HEK293 (cell line): ENCODE data around the gene MUCL3.

Experiments used
- CTCF ChIA-PET: fragments of 350-600 bp; formaldehyde crosslinking; extraction: SDS; loops from one replicate; lab custom pipeline; 2021; ENCODE audit warnings: antibody characterized with exemption; lab: Yijun Ruan, JAX
- POLR2A ChIA-PET: fragments of 300-600 bp; formaldehyde crosslinking; extraction: SDS; loops from one replicate; lab custom pipeline; 2020; ENCODE audit warnings: antibody characterized with exemption, inconsistent platforms; lab: Yijun Ruan, JAX
- H3K27ac ChIP-seq: fragments of 200-500 bp; sonication (Bioruptor generic); 2 replicates; pipeline ENCODE4 v1.5.1; 2014; ENCODE audit warnings: low read depth, low read length, control low read depth, inconsistent platforms; ENCODE audit errors: extremely low read depth
- H3K36me3 ChIP-seq, 2 experiments: fragments of 200-500 bp in 1 of 2; sonication (Bioruptor generic) in 1 of 2; 1 replicate in 1 of 2; 2 replicates in 1 of 2; pipeline ENCODE4 v1.5.1; 2014 to 2017; ENCODE audit warnings: inconsistent platforms in 2 of 2, low read length in 2 of 2; ENCODE audit not compliant: control insufficient read depth in 2 of 2, insufficient read depth in 1 of 2
- H3K4me1 ChIP-seq: fragments of 200-500 bp; sonication (Bioruptor generic); 2 replicates; pipeline ENCODE4 v1.5.1; 2014; ENCODE audit warnings: mild to moderate bottlenecking, low read length, inconsistent platforms; ENCODE audit not compliant: control insufficient read depth, insufficient read depth
- H3K4me3 ChIP-seq: 2 replicates; pipeline ENCODE4 v1.5.1; 2011; ENCODE audit warnings: low read depth, mild to moderate bottlenecking, control low read depth, low read length, moderate library complexity
- H3K9me3 ChIP-seq: fragments of 200-500 bp; sonication (Bioruptor generic); 2 replicates; pipeline ENCODE4 v1.5.1; 2014; ENCODE audit warnings: low read depth, low read length, inconsistent platforms; ENCODE audit not compliant: control insufficient read depth, insufficient read depth
- BCL11B ChIP-seq: fragments of 450-650 bp; formaldehyde crosslinking; IDR thresholded peaks from 2 replicates; pipeline ENCODE4 v1.5.1; 2016; ENCODE audit warnings: low read depth, missing biosample characterization, missing genetic modification characterization
- KLF1 ChIP-seq: fragments of 450-650 bp; formaldehyde crosslinking; IDR thresholded peaks from 2 replicates; pipeline ENCODE4 v1.5.1; 2016; ENCODE audit warnings: missing biosample characterization, missing genetic modification characterization
- KLF10 ChIP-seq: fragments of 450-650 bp; IDR thresholded peaks from 2 replicates; pipeline ENCODE4 v1.5.1; 2018; ENCODE audit warnings: missing biosample characterization, mild to moderate bottlenecking, missing genetic modification characterization
- KLF8 ChIP-seq: fragments of 450-650 bp; formaldehyde crosslinking; IDR thresholded peaks from 2 replicates; pipeline ENCODE4 v1.5.1; 2016; ENCODE audit warnings: missing biosample characterization, missing genetic modification characterization
- OVOL3 ChIP-seq: fragments of 450-650 bp; formaldehyde crosslinking; IDR thresholded peaks from 2 replicates; pipeline ENCODE4 v1.5.1; 2016; ENCODE audit warnings: missing biosample characterization, missing genetic modification characterization
- SALL2 ChIP-seq: fragments of 450-650 bp; formaldehyde crosslinking; IDR thresholded peaks from 2 replicates; pipeline ENCODE4 v1.5.0; 2017; ENCODE audit warnings: missing biosample characterization, mild to moderate bottlenecking, missing genetic modification characterization, borderline replicate concordance
- SETDB1 ChIP-seq: IDR thresholded peaks from one replicate; pipeline ENCODE4 v1.6.1; 2017; ENCODE audit warnings: mild to moderate bottlenecking, low read length, moderate library complexity, mixed read lengths; ENCODE audit not compliant: insufficient read length
- WT1 ChIP-seq: fragments of 450-650 bp; formaldehyde crosslinking; IDR thresholded peaks from 2 replicates; pipeline ENCODE4 v1.5.1; 2016; ENCODE audit warnings: missing biosample characterization, missing genetic modification characterization
- ZBTB17 ChIP-seq: fragments of 450-650 bp; formaldehyde crosslinking; IDR thresholded peaks from 2 replicates; pipeline ENCODE4 v1.5.1; 2016; ENCODE audit warnings: missing biosample characterization, missing genetic modification characterization
- ZFP3 ChIP-seq: fragments of 450-650 bp; formaldehyde crosslinking; IDR thresholded peaks from 2 replicates; pipeline ENCODE4 v1.5.1; 2016; ENCODE audit warnings: low read depth, missing biosample characterization, missing genetic modification characterization
- ZNF248 ChIP-seq: fragments of 450-650 bp; formaldehyde crosslinking; IDR thresholded peaks from 2 replicates; pipeline ENCODE4 v1.5.1; 2017; ENCODE audit warnings: missing biosample characterization, missing genetic modification characterization
- ZNF292 ChIP-seq: fragments of 450-650 bp; formaldehyde crosslinking; IDR thresholded peaks from 2 replicates; pipeline ENCODE4 v1.5.1; 2016; ENCODE audit warnings: low read depth, missing biosample characterization, missing genetic modification characterization, borderline replicate concordance
- ZNF350 ChIP-seq: fragments of 450-650 bp; formaldehyde crosslinking; IDR thresholded peaks from 2 replicates; pipeline ENCODE4 v1.5.0; 2017; ENCODE audit warnings: missing biosample characterization, mild to moderate bottlenecking, missing genetic modification characterization
- ZNF426 ChIP-seq: fragments of 450-650 bp; formaldehyde crosslinking; IDR thresholded peaks from 2 replicates; pipeline ENCODE4 v1.5.1; 2017; ENCODE audit warnings: missing biosample characterization, missing genetic modification characterization, mild to moderate bottlenecking, inconsistent platforms, moderate library complexity
- ZNF501 ChIP-seq: fragments of 450-650 bp; formaldehyde crosslinking; IDR thresholded peaks from 2 replicates; pipeline ENCODE4 v1.5.1; 2016; ENCODE audit warnings: missing biosample characterization, missing genetic modification characterization
- ZNF544 ChIP-seq: fragments of 450-650 bp; formaldehyde crosslinking; IDR thresholded peaks from 2 replicates; pipeline ENCODE4 v1.5.0; 2017; ENCODE audit warnings: missing biosample characterization, missing genetic modification characterization
- ZNF558 ChIP-seq: fragments of 450-650 bp; formaldehyde crosslinking; IDR thresholded peaks from 2 replicates; pipeline ENCODE4 v1.5.1; 2016; ENCODE audit warnings: missing biosample characterization, missing genetic modification characterization
- ZNF560 ChIP-seq: fragments of 450-650 bp; formaldehyde crosslinking; IDR thresholded peaks from 2 replicates; pipeline ENCODE4 v1.5.1; 2017; ENCODE audit warnings: missing biosample characterization, missing genetic modification characterization, borderline replicate concordance
- ZNF707 ChIP-seq: fragments of 450-650 bp; formaldehyde crosslinking; IDR thresholded peaks from 2 replicates; pipeline ENCODE4 v1.5.1; 2016; ENCODE audit warnings: missing biosample characterization, missing genetic modification characterization
- ZNF777 ChIP-seq: fragments of 450-650 bp; formaldehyde crosslinking; IDR thresholded peaks from 2 replicates; pipeline ENCODE4 v1.5.1; 2017; ENCODE audit warnings: missing biosample characterization, missing genetic modification characterization, borderline replicate concordance
- TF ChIP-seq, protein P1 (sequence below): fragments of 450-650 bp; formaldehyde crosslinking; IDR thresholded peaks from 2 replicates; pipeline ENCODE4 v1.5.1; 2016; ENCODE audit warnings: missing biosample characterization, missing genetic modification characterization
- TF ChIP-seq, protein P2 (sequence below): fragments of 450-650 bp; IDR thresholded peaks from 2 replicates; pipeline ENCODE4 v1.5.1; 2018; ENCODE audit warnings: missing biosample characterization, mild to moderate bottlenecking, missing genetic modification characterization
- TF ChIP-seq, protein P3 (sequence below): fragments of 450-650 bp; formaldehyde crosslinking; IDR thresholded peaks from 2 replicates; pipeline ENCODE4 v1.5.1; 2016; ENCODE audit warnings: missing biosample characterization, missing genetic modification characterization
- TF ChIP-seq, protein P4 (sequence below): fragments of 450-650 bp; formaldehyde crosslinking; IDR thresholded peaks from 2 replicates; pipeline ENCODE4 v1.5.1; 2016; ENCODE audit warnings: missing biosample characterization, missing genetic modification characterization

Gene MUCL3

DNA sequence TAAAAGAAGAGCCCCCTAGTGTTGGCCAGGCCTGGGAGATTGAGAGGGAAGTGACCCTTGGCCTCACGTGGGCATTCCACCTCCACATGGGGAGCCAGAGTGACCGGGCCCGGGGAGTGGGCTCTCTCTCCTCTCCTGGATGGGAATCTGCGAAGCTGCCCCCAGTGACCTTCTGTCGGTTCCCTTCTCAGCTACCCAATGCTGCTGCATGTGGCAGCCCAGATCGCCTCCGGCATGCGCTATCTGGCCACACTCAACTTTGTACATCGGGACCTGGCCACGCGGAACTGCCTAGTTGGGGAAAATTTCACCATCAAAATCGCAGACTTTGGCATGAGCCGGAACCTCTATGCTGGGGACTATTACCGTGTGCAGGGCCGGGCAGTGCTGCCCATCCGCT is 42.9 kb upstream of the MUCL3 start:
- H3K27ac ChIP-seq: no peak overlapping the region
- H3K9me3 ChIP-seq: no peaks in the 10 kb centered on the region
- CTCF ChIA-PET: interaction anchor here (0.6 to 0.7 kb wide), 2 partner anchors 87 to 585 kb away, joined by 3 read pairs; no protein-coding TSS in a partner anchor
- POLR2A ChIA-PET: no interaction called here
- TF ChIP-seq ZNF426: no peak
- no peak for TF ChIP-seq BCL11B
- no peak for TF ChIP-seq ZNF558
- TF ChIP-seq ZNF707 (tag by site-specific recombination): no peak
- no peak for TF ChIP-seq ZNF292 (tag by site-specific recombination)
- no peak for TF ChIP-seq ZNF350 (tag by site-specific recombination)
- no peak for TF ChIP-seq ZNF501
- H3K36me3 ChIP-seq: peaks cover 22 to 67% of the 10 kb centered on the region in 2 experiments
- no peaks in the 10 kb centered on the region for H3K4me1 ChIP-seq
- no peak overlapping the region for H3K4me3 ChIP-seq

DNA sequence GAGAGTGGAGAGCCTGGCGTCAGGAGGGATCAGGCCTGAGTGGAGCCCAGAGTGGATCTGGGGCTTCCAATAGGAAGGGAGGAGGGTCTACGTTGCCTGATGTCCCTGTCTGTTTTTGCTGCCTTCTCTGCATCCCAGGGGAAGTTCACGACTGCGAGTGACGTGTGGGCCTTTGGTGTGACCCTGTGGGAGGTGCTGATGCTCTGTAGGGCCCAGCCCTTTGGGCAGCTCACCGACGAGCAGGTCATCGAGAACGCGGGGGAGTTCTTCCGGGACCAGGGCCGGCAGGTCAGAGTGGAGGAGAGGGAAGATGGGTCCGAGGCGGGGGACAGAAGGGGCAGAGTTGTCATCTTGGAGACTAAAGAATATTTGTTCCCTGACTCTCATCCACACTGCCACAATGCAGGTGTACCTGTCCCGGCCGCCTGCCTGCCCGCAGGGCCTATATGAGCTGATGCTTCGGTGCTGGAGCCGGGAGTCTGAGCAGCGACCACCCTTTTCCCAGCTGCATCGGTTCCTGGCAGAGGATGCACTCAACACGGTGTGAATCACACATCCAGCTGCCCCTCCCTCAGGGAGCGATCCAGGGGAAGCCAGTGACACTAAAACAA is 41.9 kb upstream of the MUCL3 start:
- no peaks in the 10 kb centered on the region for H3K9me3 ChIP-seq
- H3K36me3 ChIP-seq: peaks cover 22 to 58% of the 10 kb centered on the region in 2 experiments
- TF ChIP-seq ZBTB17 (tag by site-specific recombination): peak; percentile 70
- no peak for TF ChIP-seq ZNF248
- H3K4me3 ChIP-seq: no peak overlapping the region
- ChIA-PET POLR2A (interaction anchor here (1.1 kb wide), 1 partner anchor 10 kb away, joined by 3 read pairs; no protein-coding TSS in a partner anchor), CTCF (interaction anchor here (0.7 to 1.4 kb wide), 3 partner anchors 15 to 218 kb away, joined by 3 read pairs; partner anchors contain the start of gene VARS2)
- no peaks in the 10 kb centered on the region for H3K4me1 ChIP-seq
- no peak overlapping the region for H3K27ac ChIP-seq

DNA sequence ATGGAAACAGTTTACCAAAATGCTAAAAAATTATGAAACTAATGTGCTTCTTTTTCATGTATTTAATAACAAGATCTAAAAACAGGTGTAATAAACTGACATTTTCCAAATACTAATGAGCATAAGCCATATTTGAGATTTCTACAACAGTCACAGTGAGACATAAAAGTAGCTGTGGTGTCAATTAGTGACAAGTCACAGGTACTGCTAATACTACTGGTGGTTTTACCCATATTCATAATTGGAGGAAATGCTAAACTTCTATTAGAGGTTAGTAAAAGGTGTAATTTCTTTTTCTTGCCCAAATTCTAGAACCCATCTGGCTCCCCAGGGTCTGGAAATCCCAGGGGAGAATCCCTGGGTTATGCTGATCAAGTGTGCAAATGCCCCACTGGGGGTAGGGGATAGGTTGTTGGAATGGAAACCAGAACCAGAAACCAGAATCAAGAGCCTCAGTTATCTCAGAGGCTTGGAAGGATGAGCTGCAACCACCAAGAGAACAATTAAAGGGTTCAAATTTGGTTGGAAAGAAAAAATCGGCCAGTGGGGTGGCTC is 39.8 kb upstream of the MUCL3 start:
- TF ChIP-seq KLF10 (tag by site-specific recombination) (no peak), ZFP3 (tag by site-specific recombination) (no peak), ZNF544 (tag by site-specific recombination) (no peak), OVOL3 (tag by site-specific recombination) (no peak), ZNF777 (no peak), SALL2 (no peak), SETDB1 (no peak), WT1 (tag by site-specific recombination) (no peak), ZNF292 (tag by site-specific recombination) (no peak), ZNF560 (tag by site-specific recombination) (no peak), KLF8 (tag by site-specific recombination) (no peak), KLF1 (tag by site-specific recombination) (no peak)
- TF ChIP-seq, protein P1, sequence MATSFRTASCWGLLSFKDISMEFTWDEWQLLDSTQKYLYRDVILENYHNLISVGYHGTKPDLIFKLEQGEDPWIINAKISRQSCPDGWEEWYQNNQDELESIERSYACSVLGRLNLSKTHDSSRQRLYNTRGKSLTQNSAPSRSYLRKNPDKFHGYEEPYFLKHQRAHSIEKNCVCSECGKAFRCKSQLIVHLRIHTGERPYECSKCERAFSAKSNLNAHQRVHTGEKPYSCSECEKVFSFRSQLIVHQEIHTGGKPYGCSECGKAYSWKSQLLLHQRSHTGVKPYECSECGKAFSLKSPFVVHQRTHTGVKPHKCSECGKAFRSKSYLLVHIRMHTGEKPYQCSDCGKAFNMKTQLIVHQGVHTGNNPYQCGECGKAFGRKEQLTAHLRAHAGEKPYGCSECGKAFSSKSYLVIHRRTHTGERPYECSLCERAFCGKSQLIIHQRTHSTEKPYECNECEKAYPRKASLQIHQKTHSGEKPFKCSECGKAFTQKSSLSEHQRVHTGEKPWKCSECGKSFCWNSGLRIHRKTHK (tag by site-specific recombination): no peak
- TF ChIP-seq, protein P2, sequence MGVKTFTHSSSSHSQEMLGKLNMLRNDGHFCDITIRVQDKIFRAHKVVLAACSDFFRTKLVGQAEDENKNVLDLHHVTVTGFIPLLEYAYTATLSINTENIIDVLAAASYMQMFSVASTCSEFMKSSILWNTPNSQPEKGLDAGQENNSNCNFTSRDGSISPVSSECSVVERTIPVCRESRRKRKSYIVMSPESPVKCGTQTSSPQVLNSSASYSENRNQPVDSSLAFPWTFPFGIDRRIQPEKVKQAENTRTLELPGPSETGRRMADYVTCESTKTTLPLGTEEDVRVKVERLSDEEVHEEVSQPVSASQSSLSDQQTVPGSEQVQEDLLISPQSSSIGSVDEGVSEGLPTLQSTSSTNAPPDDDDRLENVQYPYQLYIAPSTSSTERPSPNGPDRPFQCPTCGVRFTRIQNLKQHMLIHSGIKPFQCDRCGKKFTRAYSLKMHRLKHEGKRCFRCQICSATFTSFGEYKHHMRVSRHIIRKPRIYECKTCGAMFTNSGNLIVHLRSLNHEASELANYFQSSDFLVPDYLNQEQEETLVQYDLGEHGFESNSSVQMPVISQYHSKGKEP (tag by site-specific recombination): no peak
- TF ChIP-seq, protein P3, sequence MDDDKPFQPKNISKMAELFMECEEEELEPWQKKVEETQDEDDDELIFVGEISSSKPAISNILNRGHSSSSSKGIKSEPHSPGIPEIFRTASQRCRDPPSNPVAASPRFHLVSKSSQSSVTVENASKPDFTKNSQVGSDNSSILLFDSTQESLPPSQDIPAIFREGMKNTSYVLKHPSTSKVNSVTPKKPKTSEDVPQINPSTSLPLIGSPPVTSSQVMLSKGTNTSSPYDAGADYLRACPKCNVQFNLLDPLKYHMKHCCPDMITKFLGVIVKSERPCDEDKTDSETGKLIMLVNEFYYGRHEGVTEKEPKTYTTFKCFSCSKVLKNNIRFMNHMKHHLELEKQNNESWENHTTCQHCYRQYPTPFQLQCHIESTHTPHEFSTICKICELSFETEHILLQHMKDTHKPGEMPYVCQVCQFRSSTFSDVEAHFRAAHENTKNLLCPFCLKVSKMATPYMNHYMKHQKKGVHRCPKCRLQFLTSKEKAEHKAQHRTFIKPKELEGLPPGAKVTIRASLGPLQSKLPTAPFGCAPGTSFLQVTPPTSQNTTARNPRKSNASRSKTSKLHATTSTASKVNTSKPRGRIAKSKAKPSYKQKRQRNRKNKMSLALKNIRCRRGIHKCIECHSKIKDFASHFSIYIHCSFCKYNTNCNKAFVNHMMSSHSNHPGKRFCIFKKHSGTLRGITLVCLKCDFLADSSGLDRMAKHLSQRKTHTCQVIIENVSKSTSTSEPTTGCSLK: no peak
- TF ChIP-seq, protein P4, sequence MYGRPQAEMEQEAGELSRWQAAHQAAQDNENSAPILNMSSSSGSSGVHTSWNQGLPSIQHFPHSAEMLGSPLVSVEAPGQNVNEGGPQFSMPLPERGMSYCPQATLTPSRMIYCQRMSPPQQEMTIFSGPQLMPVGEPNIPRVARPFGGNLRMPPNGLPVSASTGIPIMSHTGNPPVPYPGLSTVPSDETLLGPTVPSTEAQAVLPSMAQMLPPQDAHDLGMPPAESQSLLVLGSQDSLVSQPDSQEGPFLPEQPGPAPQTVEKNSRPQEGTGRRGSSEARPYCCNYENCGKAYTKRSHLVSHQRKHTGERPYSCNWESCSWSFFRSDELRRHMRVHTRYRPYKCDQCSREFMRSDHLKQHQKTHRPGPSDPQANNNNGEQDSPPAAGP (tag by site-specific recombination): no peak
- TF ChIP-seq, all 188 proteins: peak for 0
- ChIA-PET POLR2A (interaction anchor here (0.6 kb wide), 1 partner anchor 86 kb away, joined by 3 read pairs; no protein-coding TSS in a partner anchor), CTCF (interaction anchor here (1.1 to 1.6 kb wide), 3 partner anchors 74 to 356 kb away, joined by 3 read pairs; no protein-coding TSS in a partner anchor)
- Histone ChIP-seq H3K4me1 (no peaks in the 10 kb centered on the region), H3K36me3 (peaks cover 11 to 40% of the 10 kb centered on the region in 2 experiments; a peak in 2 of 3 replicates), H3K27ac (no peak overlapping the region), H3K4me3 (no peak overlapping the region), H3K9me3 (no peaks in the 10 kb centered on the region)
